Islet precursor cell (in vitro differentiated cells): ENCODE data around the gene TNS3.

Source experiments
- DNase-seq: peaks from one replicate; pipeline ENCODE4 v3.0.0-alpha.2; 2018

The TNS3 gene

GRCh38 chr7:47464266-47464665, 117.6 kb downstream of the TNS3 start:
- DNase-seq: no peak

GRCh38 chr7:47461746-47462145, 120.2 kb downstream of the TNS3 start:
- no peak for DNase-seq

GRCh38 chr7:47461161-47461560, 120.8 kb downstream of the TNS3 start:
- no peak for DNase-seq

GRCh38 chr7:47460251-47460989, 121.5 kb downstream of the TNS3 start:
- DNase-seq: no peak

- DNase-seq: no peak
Measured at GRCh38 chr7:47458486-47458885, 123.4 kb downstream of the TNS3 start.

- DNase-seq: no peak
Measured at GRCh38 chr7:47458057-47458456, 123.9 kb downstream of the TNS3 start.

GRCh38 chr7:47456210-47456955, 125.5 kb downstream of the TNS3 start:
- peak; percentile 23 for DNase-seq

- DNase-seq: no peak
Measured at GRCh38 chr7:47455872-47456185, 126.1 kb downstream of the TNS3 start.

GRCh38 chr7:47454974-47455871, 126.7 kb downstream of the TNS3 start:
- DNase-seq: peak; percentile 40

- peak; percentile 68 for DNase-seq
Measured at GRCh38 chr7:47454069-47454973, 127.6 kb downstream of the TNS3 start.

- peak; percentile 71 for DNase-seq
Measured at GRCh38 chr7:47453093-47454061, 128.5 kb downstream of the TNS3 start.

GRCh38 chr7:47452715-47453092, 129.2 kb downstream of the TNS3 start:
- no peak for DNase-seq

GRCh38 chr7:47452295-47452694, 129.6 kb downstream of the TNS3 start:
- DNase-seq: no peak

- no peak for DNase-seq
Measured at GRCh38 chr7:47451851-47452205, 130.1 kb downstream of the TNS3 start.

- DNase-seq: no peak
Measured at GRCh38 chr7:47449810-47450590, 131.9 kb downstream of the TNS3 start.

- no peak for DNase-seq
Measured at GRCh38 chr7:47448971-47449370, 132.9 kb downstream of the TNS3 start.

- no peak for DNase-seq
Measured at GRCh38 chr7:47447621-47448349, 134.1 kb downstream of the TNS3 start.

- DNase-seq: no peak
Measured at GRCh38 chr7:47446871-47447466, 134.9 kb downstream of the TNS3 start.

- DNase-seq: no peak
Measured at GRCh38 chr7:47444376-47445098, 137.4 kb downstream of the TNS3 start.
